CD4-positive, alpha-beta T cell treated with Interleukin-21 for 1 hour (primary cell): Measurements from ENCODE around the gene STX17.

Source experiments
- DNase-seq: peaks from one replicate; pipeline ENCODE4 v3.0.0-alpha.2; 2020

Gene STX17

DNA sequence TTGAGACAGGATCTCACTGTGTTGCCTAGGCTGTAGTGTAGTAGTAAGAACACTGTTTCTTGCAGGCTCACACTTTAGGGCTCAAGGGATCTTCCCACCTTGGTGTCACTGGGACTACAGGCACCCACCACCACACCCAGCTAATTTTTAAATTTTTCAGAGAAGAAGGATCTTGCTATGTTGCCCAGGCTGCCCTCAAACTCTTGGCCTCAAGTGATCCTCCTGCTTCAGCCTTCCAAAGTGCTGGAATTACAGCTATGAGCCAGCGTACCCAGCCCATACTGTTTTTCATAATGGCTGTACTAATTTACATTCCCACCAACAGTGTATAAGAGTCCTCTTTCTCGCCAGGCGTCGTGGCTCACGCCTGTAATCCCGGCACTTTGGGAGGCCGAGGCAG is 5.1 kb downstream of the STX17 start:
- DNase-seq: no peak

GRCh38 chr9:99916650-99917049 is 10.2 kb downstream of the STX17 start:
- no peak for DNase-seq

DNA sequence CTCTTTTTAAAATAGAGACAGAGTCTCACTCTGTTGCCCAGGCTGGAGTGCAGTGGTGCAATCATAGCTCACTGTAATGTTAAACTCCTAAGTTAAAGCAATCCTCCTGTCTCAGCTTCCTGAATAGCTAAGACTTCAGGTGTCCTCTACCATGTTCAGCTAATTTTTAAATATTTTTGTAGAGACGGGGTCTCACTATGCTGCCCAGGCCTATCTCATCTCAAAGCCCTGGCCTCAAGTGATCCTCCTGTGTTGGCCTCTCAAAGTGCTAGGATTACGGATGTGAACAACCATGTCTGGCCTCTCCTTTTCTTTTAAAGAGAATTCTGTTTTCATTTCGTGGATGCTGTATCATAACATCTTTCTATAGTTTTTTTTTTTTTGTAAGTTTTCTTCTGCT is 11.7 kb downstream of the STX17 start:
- no peak for DNase-seq

DNA sequence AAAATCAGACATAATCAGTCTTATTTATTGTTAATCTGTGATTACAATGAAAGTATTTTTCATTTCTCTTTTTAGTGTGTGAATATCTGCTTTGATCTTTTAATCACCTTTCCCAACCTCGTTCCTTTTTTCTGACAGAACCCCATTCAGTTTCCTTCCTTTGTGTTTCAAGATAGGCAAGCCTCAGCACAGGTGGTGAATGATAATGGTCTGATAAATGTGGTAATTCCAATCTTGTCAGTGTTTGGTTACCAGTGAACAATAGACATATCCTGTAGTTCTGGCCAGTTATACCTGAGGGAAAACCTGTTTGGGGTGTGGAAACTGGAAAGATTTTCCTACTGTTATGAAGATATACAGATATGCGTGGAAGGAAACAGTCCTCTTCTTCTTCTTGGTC is 13.5 kb downstream of the STX17 start:
- no peak for DNase-seq

DNA sequence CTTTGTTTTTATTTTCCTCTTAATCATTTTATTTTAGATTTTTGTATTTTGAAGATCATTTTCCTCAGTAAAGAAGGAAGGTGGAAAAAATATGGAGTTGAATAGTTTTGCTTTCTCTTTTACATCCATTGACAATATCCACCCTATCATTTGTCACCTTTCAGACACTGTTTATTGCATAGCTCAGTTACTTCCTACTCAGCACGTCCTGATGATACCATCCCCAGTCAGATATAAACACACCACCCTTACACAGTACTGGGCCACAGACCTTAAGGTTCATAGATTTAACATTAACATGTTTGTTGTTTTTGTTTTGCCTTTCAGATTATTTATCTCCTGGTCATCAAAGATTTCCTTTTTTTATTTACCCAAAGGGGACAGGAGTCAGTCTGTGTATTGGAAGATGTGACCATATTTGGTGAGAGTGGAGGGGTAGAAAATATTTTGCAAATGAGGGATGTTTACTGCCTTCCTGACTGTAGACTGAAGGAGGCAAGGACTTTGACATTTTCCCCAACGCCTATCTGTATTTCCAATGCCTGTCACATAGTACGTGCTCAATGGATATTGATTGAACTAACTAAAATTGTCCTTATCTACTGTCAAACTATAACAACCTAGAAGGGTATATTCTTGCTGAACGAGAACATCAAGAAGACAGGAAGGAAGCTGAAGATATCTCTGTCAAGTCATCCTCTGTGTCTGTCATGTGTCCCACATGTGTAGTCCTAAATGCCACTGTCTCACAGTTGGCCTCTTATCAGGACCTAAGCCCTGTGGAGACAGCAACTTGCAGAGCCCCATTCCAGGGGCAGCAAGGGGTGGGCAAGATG is 15.6 kb downstream of the STX17 start:
- no peak for DNase-seq

GRCh38 chr9:99922711-99923030 is 16.2 kb downstream of the STX17 start:
- DNase-seq: no peak

DNA sequence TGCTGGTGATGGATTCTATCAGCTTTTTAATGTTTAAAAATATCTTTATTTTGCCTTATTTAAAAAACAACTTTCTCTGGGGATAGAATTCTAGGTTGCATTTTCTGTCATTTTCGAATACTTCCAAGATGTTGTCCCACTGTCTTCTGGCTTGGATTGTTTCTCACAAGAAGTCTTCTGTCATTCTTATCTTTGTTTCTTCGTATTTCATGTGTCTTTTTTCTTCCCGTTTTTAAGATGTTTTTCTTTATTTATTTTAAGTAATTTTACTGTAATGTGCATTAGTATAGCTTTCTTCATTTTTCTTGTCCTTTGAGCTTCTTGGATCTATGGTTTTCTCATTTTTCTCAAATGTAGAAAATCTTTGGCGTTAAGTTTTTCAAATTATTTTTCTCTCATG is 19.1 kb downstream of the STX17 start:
- no peak for DNase-seq

GRCh38 chr9:99929652-99930051 is 23.2 kb downstream of the STX17 start:
- no peak for DNase-seq

DNA sequence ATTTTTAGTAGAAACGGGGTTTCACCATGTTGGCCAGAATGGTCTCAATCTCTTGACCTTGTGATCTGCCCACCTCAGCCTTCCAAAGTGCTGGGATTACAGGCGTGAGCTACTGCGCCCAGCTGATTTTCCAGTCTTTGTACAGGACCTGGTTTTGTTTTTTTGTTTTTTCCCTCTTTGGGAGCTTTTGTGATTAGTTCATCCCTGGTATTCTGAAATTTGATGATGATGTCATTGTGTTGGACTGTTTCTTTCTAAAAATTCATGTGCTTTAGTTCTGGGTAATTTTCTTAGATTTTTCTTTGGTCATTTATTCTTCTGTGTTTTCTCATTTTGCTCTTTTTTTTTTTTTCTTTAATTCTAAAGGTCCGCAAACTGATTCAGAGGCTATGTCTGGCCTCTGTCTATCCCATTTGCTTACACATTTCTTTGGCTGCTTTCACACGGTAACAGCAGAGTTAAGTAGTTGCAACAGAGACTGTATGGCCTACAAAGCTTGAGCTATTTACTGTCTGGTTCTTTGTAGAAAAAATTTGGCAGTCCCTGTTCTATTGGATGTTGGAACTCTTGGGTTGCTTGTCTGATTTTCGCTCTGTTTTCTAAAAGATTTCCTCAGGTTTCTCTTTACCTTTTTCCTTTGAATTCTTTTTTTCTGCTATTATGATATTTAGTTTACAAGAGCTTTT is 24.8 kb downstream of the STX17 start:
- DNase-seq: no peak

DNA sequence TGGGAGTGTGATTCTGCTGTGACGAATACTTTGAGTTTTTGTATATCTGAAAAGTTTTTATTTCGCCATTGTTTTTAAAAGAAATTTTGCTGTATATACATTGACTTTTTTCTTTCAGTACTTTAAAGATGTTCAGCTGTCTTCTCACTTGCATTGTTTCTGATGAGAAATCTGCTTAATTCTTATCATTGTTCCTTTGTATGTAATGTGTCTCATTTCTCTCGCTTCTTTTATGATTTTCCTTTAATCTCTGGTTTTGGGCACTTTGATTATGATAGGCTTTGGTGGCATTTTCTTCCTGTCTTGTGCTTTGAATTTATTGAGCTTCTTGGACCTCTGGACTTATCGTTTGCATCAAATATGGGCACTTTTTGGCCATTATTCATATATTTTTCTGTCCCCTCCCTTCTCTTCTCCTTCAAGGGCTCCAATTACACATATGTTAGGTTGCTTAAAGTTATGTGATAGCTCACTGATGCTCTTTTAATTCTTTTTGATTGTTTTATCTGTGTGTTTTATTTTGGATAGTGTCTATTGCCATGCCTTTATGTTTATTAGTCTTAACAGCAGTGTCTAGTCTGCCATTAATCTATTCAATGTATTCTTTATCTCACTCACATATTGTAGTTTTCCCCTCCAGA is 30.6 kb downstream of the STX17 start:
- DNase-seq: no peak

- DNase-seq: no peak
Observed at GRCh38 chr9:99947395-99947794, 40.9 kb downstream of the STX17 start.

- no peak for DNase-seq
Observed at GRCh38 chr9:99948482-99948881, 42.0 kb downstream of the STX17 start.

GRCh38 chr9:99948896-99949295 is 42.4 kb downstream of the STX17 start:
- DNase-seq: no peak

DNA sequence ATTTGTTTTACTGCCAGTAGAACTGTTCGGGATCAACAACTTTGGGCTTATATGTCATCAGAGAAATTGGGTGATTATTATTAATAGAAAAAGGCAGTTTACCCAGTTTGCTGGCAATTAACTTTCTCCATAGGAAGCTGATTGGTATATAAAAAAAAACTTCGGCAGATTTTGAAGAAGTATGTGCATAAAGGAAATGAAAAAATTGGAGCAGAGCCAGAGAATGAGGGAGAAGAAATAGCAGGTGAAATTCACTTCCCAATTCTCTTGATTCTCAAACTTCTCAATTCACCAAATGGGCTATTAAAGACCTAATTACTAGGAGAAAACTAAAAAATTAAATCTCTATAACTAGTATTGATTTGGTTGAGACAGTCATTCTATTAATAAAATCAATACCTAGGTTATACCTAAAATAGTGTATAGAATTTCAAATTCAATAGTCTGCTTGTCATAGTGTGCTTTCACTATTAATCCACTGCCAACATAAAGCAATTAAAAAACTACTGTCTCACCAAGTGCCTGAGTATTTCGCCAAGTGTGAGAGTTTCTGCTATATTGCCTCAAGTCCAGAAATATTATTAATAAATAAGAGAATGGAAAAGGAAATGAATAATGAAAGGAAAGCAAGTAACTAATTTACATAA is 47.5 kb downstream of the STX17 start:
- no peak for DNase-seq

- DNase-seq: no peak
Observed at GRCh38 chr9:99954819-99955218, 48.4 kb downstream of the STX17 start.

- no peak for DNase-seq
Observed at GRCh38 chr9:99955606-99956005, 49.2 kb downstream of the STX17 start.

DNA sequence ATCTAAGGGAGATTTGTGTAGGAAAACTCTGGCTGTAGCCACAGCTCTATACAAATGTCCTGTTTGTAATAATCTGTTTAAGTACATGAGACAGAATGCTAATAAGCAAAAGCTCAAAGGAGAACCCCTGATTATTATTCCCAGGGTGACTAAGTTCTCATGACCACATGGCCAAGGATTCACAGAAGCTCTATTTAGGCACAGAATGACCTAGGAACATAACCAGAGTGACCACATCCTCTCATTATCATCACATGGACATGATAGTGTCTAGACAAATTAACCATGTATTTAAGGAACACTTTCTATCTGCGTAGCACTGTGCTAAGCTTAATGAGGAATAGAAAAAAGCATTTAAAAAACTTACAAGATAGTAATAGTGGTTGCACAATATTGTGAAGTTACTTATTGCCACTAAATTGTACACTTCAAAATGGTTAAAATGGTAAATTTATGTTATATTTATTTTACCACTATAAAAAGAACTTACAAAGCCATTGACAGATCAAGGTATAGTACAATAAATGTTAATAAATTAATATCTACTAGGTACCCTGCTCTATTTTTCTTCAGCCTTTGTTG is 56.3 kb downstream of the STX17 start:
- no peak for DNase-seq

DNA sequence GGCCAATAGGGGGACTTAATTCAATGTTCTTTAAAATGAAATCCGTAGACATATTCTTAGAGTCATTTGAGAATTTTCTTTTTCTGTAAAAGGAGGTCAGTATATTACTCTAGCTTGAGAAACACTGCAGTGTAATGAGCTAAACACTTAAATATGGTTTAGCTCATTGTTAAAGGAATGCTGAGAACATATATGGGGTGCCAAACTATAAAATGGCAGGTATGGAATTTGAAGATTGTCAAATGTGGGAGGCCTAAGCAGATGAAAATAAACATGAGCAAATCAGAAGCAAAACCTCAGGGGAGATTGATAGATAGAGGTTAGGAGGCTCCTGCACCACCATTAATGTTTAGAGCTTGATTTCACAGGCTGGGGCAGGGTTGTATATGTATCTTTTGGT is 57.9 kb downstream of the STX17 start:
- DNase-seq: no peak

DNA sequence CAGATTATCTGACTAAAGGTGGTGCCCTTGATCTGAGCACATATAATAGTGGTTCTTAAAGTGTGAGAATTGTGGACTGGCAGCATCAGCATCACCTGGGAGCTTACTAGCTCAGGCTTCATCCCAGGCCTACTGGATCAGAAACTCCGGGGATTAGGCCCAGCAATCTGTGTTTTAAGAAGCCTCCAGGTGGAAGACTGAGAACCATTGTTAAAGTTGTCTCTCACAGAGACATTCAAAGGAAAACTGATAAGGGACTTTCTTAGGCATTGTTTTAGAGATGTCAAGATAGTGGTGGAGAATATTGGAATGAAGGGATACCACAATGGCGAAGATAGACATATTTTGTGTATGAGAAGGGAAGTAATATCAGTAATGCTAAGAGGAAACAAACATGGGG is 59.5 kb downstream of the STX17 start:
- DNase-seq: no peak

- DNase-seq: no peak
Observed at GRCh38 chr9:99966716-99967115, 60.3 kb downstream of the STX17 start.

DNA sequence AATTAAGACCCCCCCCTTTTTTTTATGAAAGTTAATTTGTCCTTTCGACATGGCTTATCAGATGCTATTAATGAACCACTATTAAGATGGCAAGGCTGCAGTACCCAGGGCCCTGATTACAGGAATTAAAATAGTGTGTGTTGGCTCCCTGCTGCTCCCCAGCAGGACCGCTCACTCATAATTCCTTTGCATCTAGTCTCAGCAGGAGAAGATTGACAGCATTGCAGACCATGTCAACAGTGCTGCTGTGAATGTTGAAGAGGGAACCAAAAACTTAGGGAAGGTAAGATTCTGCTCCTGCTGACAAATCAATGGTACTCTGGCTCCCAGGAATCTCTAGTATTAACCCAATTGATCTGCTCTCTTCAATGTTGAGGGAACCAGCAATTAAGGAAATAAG is 61.0 kb downstream of the STX17 start:
- no peak for DNase-seq

GRCh38 chr9:99970481-99970880 is 64.0 kb downstream of the STX17 start:
- no peak for DNase-seq

GRCh38 chr9:99971410-99971809 is 65.0 kb downstream of the STX17 start:
- no peak for DNase-seq
